LNCAP (cell line): Measurements from ENCODE around the gene B3GALNT2.
A peak's percentile ranks its signal among the peaks of the same experiment; 100 is the strongest.

Experiments
- TF ChIP-seq, protein P1 (sequence below): fragments of 450-650 bp; IDR thresholded peaks from 2 replicates; pipeline ENCODE4 v1.5.1; 2017; ENCODE audit warnings: mild to moderate bottlenecking

Gene B3GALNT2

GRCh38 chr1:235415008-235415904 is 89.0 kb downstream of the B3GALNT2 start:
- TF ChIP-seq, protein P1, sequence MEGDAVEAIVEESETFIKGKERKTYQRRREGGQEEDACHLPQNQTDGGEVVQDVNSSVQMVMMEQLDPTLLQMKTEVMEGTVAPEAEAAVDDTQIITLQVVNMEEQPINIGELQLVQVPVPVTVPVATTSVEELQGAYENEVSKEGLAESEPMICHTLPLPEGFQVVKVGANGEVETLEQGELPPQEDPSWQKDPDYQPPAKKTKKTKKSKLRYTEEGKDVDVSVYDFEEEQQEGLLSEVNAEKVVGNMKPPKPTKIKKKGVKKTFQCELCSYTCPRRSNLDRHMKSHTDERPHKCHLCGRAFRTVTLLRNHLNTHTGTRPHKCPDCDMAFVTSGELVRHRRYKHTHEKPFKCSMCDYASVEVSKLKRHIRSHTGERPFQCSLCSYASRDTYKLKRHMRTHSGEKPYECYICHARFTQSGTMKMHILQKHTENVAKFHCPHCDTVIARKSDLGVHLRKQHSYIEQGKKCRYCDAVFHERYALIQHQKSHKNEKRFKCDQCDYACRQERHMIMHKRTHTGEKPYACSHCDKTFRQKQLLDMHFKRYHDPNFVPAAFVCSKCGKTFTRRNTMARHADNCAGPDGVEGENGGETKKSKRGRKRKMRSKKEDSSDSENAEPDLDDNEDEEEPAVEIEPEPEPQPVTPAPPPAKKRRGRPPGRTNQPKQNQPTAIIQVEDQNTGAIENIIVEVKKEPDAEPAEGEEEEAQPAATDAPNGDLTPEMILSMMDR: peak; percentile 91

GRCh38 chr1:235411489-235412486 is 92.5 kb downstream of the B3GALNT2 start:
- TF ChIP-seq, protein P1: no peak

DNA sequence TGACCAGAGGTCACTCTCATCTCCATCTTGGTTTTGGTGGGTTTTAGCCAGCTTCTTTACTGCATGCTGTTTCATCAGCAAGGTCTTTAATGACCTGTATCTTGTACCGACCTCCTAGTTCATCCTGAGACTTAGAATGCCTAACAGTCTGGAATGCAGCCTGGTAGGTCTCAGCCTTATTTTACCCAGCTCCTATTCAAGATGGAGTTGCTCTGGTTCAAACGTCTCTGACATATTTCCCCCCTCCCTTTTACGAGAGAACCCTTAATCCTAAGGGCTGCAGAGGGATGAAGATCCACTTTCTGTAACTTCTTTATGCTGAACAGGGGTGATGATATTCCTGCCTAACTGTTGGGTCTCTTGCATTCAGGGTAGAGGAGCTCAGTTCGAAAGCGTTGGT is 93.8 kb downstream of the B3GALNT2 start:
- TF ChIP-seq, protein P1: no peak

- TF ChIP-seq, protein P1: no peak
Observed at GRCh38 chr1:235409042-235409820, 95.0 kb downstream of the B3GALNT2 start.

DNA sequence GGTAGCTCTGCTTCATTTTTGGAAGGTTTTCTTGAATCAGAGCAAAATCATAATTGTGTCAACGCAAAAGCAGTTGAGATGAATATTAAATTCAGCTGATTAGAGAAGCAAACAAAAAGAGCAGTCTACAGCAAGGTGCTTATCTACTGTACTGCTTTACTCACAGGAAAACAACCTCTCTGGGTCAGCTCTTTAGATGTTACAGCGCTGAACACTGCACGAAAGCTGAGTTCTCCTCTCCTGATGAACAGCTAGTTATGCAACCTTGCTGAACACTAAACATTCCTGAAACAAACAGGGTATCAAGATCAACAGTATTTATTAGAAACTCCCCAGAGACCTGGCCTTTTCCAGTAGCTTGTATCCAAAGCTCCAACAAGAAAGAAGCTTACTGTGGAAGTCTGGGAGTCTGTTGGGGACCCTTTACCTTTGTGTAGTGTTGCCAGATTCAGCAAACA is 95.7 kb downstream of the B3GALNT2 start:
- TF ChIP-seq, protein P1: no peak

GRCh38 chr1:235407419-235407818 is 96.8 kb downstream of the B3GALNT2 start:
- TF ChIP-seq, protein P1: no peak

GRCh38 chr1:235404190-235404589 is 100.1 kb downstream of the B3GALNT2 start:
- TF ChIP-seq, protein P1: no peak
